Endothelial cell of umbilical vein (primary cell): ENCODE results near the gene LIN7C. TPM values are rescaled to one million over a fixed set of nuclear protein-coding genes. Genes with fewer than 3 reads are reported as not detected.

ENCODE experiments used
- BruUV-seq: library from RNA; stranded (reverse); fragments of 400-500 nt; replicated peaks from 2 replicates; lab custom pipeline; 2021; lab: Mats Ljungman, UMichigan
- CTCF ChIA-PET: fragments of 300-600, 350-600 bp; sonication (Branson Sonifier 250); formaldehyde crosslinking; loops from one replicate; lab custom pipeline; 2021; ENCODE audit warnings: antibody characterized with exemption, inconsistent platforms; lab: Charles Lee
- POLR2A ChIA-PET: fragments of 300-600, 350-600 bp; sonication (Branson Sonifier 250); formaldehyde crosslinking; loops from one replicate; lab custom pipeline; 2021; ENCODE audit warnings: antibody characterized with exemption, inconsistent platforms; lab: Charles Lee
- DNase-seq: peaks from one replicate; pipeline ENCODE4 v3.0.0-alpha.2; 2011; ENCODE audit warnings: low read depth, low spot score
- FAIRE-seq: peaks from 2 replicates; lab custom pipeline; 2011; peaks lifted over from hg19 to GRCh38; lab: Jason Lieb, UNC
- H2AFZ ChIP-seq: 2 replicates; pipeline ENCODE4 v1.6.0; 2012; ENCODE audit warnings: low read depth, low read length, control low read depth, inconsistent platforms
- H3K27ac ChIP-seq: 2 replicates; pipeline ENCODE4 v1.5.1; 2011; ENCODE audit warnings: low read depth, mild to moderate bottlenecking, control low read depth, low read length, moderate library complexity; ENCODE audit not compliant: insufficient read depth
- H3K27me3 ChIP-seq, 2 experiments: 2 replicates each; pipeline versions ENCODE4 v1.6.0 to v1.6.1; 2011; ENCODE audit warnings: low read length in 2 of 2, mixed read lengths in 1 of 2; ENCODE audit not compliant: control insufficient read depth in 2 of 2, insufficient read depth in 2 of 2
- H3K36me3 ChIP-seq, 2 experiments: 2 replicates in 1 of 2; 3 replicates in 1 of 2; pipeline ENCODE4 v1.5.1; 2011; ENCODE audit warnings: low read length in 2 of 2, mild to moderate bottlenecking in 1 of 2, moderate library complexity in 1 of 2; ENCODE audit not compliant: control insufficient read depth in 2 of 2, insufficient read depth in 2 of 2; ENCODE audit errors: extremely low read depth in 1 of 2
- H3K4me1 ChIP-seq: 3 replicates; pipeline ENCODE4 v1.5.1; 2011; ENCODE audit warnings: mild to moderate bottlenecking, low read length; ENCODE audit not compliant: control insufficient read depth, insufficient read depth; ENCODE audit errors: extremely low read depth
- H3K4me2 ChIP-seq: 2 replicates; pipeline ENCODE4 v1.6.1; 2011; ENCODE audit warnings: low read length, control low read depth, mixed read lengths; ENCODE audit not compliant: insufficient read depth
- H3K4me3 ChIP-seq, 3 experiments: fragments of 200-600 bp in 1 of 3; sonication (generic), shearing (Covaris generic) in 1 of 3; replicated peaks in 1 of 3; 2 replicates each; pipeline ENCODE4 v1.5.1; 2011 to 2016; ENCODE audit warnings: control low read depth in 3 of 3, low read length in 3 of 3, mild to moderate bottlenecking in 2 of 3, inconsistent platforms in 1 of 3, low read depth in 1 of 3, moderate library complexity in 1 of 3; ENCODE audit not compliant: insufficient read depth in 1 of 3
- H3K79me2 ChIP-seq: 2 replicates; pipeline ENCODE4 v1.6.0; 2012; ENCODE audit warnings: low read length, inconsistent platforms; ENCODE audit not compliant: control insufficient read depth, insufficient read depth
- H3K9ac ChIP-seq: replicated peaks from 2 replicates; pipeline ENCODE3; 2011; ENCODE audit warnings: low read length, control low read depth; ENCODE audit not compliant: insufficient read depth; ENCODE audit errors: extremely low read depth
- H3K9me1 ChIP-seq: replicated peaks from 3 replicates; pipeline ENCODE4 v1.6.0; 2011; ENCODE audit warnings: mild to moderate bottlenecking, low read length; ENCODE audit not compliant: control insufficient read depth, insufficient read depth; ENCODE audit errors: extremely low read depth
- H3K9me3 ChIP-seq: replicated peaks from 2 replicates; pipeline ENCODE4 v1.5.1; 2012; ENCODE audit warnings: low read length, inconsistent platforms; ENCODE audit not compliant: control insufficient read depth, insufficient read depth
- H4K20me1 ChIP-seq: replicated peaks from 2 replicates; pipeline ENCODE3; 2011; ENCODE audit warnings: mild to moderate bottlenecking, low read length; ENCODE audit not compliant: control insufficient read depth, insufficient read depth; ENCODE audit errors: extremely low read depth
- CTCF ChIP-seq, 2 donors: IDR thresholded peaks; 1 replicate in 1 of 2; 2 replicates in 1 of 2; pipeline ENCODE4 v1.5.1; 2011; ENCODE audit warnings: low read length in 2 of 2, mild to moderate bottlenecking in 2 of 2, moderate library complexity in 2 of 2, control low read depth in 1 of 2, inconsistent platforms in 1 of 2, low read depth in 1 of 2; ENCODE audit not compliant: insufficient read depth in 1 of 2; ENCODE audit errors: extremely low read depth in 1 of 2
- EZH2 ChIP-seq: IDR thresholded peaks from 2 replicates; pipeline ENCODE4 v1.6.1; 2012; ENCODE audit warnings: borderline replicate concordance, low read depth, mild to moderate bottlenecking, moderate library complexity, low read length, inconsistent platforms; ENCODE audit not compliant: severe bottlenecking
- FOS ChIP-seq: IDR thresholded peaks from 2 replicates; pipeline ENCODE4 v1.6.1; 2011; ENCODE audit warnings: mild to moderate bottlenecking, low read length, moderate library complexity, borderline replicate concordance; ENCODE audit not compliant: insufficient read depth
- GATA2 ChIP-seq: IDR thresholded peaks from 2 replicates; pipeline ENCODE4 v1.7.0; 2011; ENCODE audit warnings: low read depth, mild to moderate bottlenecking, moderate library complexity, mixed read lengths, low read length; ENCODE audit not compliant: insufficient read length, insufficient read depth
- JUN ChIP-seq: IDR thresholded peaks from 2 replicates; pipeline ENCODE4 v1.6.1; 2011; ENCODE audit warnings: borderline replicate concordance, low read depth; ENCODE audit not compliant: insufficient read length, insufficient read depth
- MAX ChIP-seq: IDR thresholded peaks from 2 replicates; pipeline ENCODE4 v1.6.1; 2011; ENCODE audit not compliant: insufficient read depth, insufficient read length
- MYC ChIP-seq: IDR thresholded peaks from one replicate; pipeline ENCODE4 v1.6.1; 2011; ENCODE audit warnings: mild to moderate bottlenecking, low read depth, low read length
- POLR2A ChIP-seq: IDR thresholded peaks from 2 replicates; pipeline ENCODE4 v1.6.1; 2012; ENCODE audit warnings: low read depth, mild to moderate bottlenecking, control low read depth, low read length
- POLR2AphosphoS5 ChIP-seq: IDR thresholded peaks from 2 replicates; pipeline ENCODE4 v1.6.1; 2012; ENCODE audit warnings: low read depth, mild to moderate bottlenecking, control low read depth, low read length, moderate library complexity; ENCODE audit not compliant: insufficient read depth
- dilution Hi-C: fragments of 300-500 bp; cut with MboI; formaldehyde crosslinking; loops from one replicate; pipeline ENCODE4 v1.15.0; 2019; ENCODE audit warnings: low sequenced_read_pairs; ENCODE audit not compliant: extremely low pct_ligation_motif_present
- intact Hi-C: fragments of 100-400 bp; cut with micrococcal nuclease; formaldehyde crosslinking; loops from one replicate; pipeline ENCODE4 v1.10.0; 2022
- polyA plus RNA-seq, 4 experiments: library from polyadenylated mRNA; depleted of rRNA in 3 of 4; stranded (reverse) in 3 of 4; unstranded in 1 of 4; fragments of >200 nt; gene quantifications; 2 replicates each; pipeline versions ENCODE4 v1.2.1 to v1.2.3, GENCODE V29; 2011 to 2012; ENCODE audit warnings: missing spikeins in 1 of 4
- total RNA-seq: library from RNA; stranded (reverse); gene quantifications from 2 replicates; pipeline ENCODE4 v1.2.3, GENCODE V29; 2021

LIN7C gene
- total and polyA plus RNA-seq, 2 donors (not counting 3 experiments of a cell fraction or from before 2014, with no cell fraction given) = 7.1 to 24.9 TPM

GRCh38 chr11:27505781-27506180 is 788 bp downstream of the LIN7C start:
- no peaks in the 10 kb centered on the region for H3K9me3 ChIP-seq
- peaks cover 11% of the 10 kb centered on the region for H3K4me1 ChIP-seq
- H3K79me2 ChIP-seq = peaks cover 37% of the 10 kb centered on the region
- FAIRE-seq (peak; percentile 21), DNase-seq (no peak)
- H3K27me3 ChIP-seq = no peaks in the 10 kb centered on the region
- H2AFZ ChIP-seq = peak overlapping the region; percentile 90
- peaks cover 0 to 1% of the 10 kb centered on the region in 2 experiments for H3K36me3 ChIP-seq
- peak overlapping the region; percentile 60 for H3K4me2 ChIP-seq
- peak overlapping the region; percentile 44 to 92 (median 79) for H3K4me3 ChIP-seq
- H4K20me1 ChIP-seq = no peaks in the 10 kb centered on the region
- H3K27ac ChIP-seq = peak overlapping the region; percentile 77
- H3K9ac ChIP-seq = peak overlapping the region; percentile 91
- dilution Hi-C loops (no loop called here), intact Hi-C loops (loop anchor here (1.0 kb wide), 1 partner anchor 8 kb away; no protein-coding TSS in a partner anchor)
- no peaks in the 10 kb centered on the region for H3K9me1 ChIP-seq
- POLR2A ChIA-PET = no interaction called here
- TF ChIP-seq MAX (no peak), POLR2A (no peak), CTCF (IDR thresholded peaks at IDR 0.05; ENCODE audit: extremely low read depth in 1 of 2, insufficient read depth in 1 of 2, low read depth in 1 of 2, low read length in 2 of 2) (no peak), JUN (no peak), MYC (no peak), EZH2 (no peak), GATA2 (no peak), POLR2AphosphoS5 (no peak), FOS (no peak)
- BruUV-seq = no TSS peak
- CTCF ChIA-PET = no interaction called here
